ENCODE data around the gene KDELR1. TPM values are rescaled to one million over a fixed set of nuclear protein-coding genes. Genes with fewer than 3 reads are reported as not detected.

KDELR1 gene
- total and polyA plus RNA-seq, 2 donors (not counting 3 experiments of a cell fraction or from before 2014, with no cell fraction given) = 199 to 224 TPM

DNA sequence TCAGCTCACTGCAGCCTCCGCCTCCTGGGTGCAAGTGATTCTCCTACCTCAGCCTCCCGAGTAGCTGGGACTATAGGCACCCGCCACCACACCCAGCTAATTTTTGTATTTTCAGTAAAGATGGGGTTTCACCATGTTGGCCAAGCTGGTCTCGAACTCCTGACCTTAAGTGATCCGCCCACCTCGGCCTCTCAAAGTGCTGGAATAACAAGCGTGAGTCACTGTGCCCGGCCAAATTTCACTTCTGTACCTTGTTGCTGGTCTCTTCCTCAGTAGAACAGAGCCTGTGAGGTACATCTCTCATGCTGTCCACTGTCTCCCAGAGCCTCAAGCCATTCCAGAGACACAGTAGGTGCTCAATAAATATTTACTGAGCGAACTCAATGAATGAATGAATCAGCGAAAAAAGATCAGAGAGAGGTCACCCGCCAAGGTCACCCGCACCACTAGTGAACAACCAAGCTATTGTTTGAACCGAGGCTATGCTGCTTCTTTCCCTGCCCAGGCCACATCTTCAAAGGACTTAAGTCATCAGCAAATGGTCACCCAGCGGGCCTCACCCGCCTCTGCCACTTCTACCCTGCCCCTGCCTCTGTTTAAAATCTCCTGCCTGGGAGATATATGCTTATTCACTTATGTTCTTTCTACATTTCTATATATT lies 36.9 kb downstream of the KDELR1 start:
- Histone ChIP-seq H3K4me3 (replicated peaks in 1 of 3; ENCODE audit: insufficient read depth in 1 of 3, low read depth in 1 of 3, low read length in 3 of 3) (no peak overlapping the region), H3K79me2 (ENCODE audit: control insufficient read depth, insufficient read depth, low read length) (no peaks in the 10 kb centered on the region), H3K9me3 (replicated peaks; ENCODE audit: control insufficient read depth, insufficient read depth, low read length) (no peaks in the 10 kb centered on the region), H4K20me1 (replicated peaks; ENCODE audit: control insufficient read depth, extremely low read depth, insufficient read depth, low read length) (no peaks in the 10 kb centered on the region), H3K27ac (ENCODE audit: insufficient read depth, low read depth, low read length) (no peak overlapping the region), H3K4me1 (ENCODE audit: control insufficient read depth, extremely low read depth, insufficient read depth, low read length) (no peaks in the 10 kb centered on the region), H2AFZ (ENCODE audit: low read depth, low read length) (no peak overlapping the region), H3K9me1 (replicated peaks; ENCODE audit: control insufficient read depth, extremely low read depth, insufficient read depth, low read length) (no peaks in the 10 kb centered on the region), H3K9ac (replicated peaks; ENCODE audit: extremely low read depth, insufficient read depth, low read length) (no peak overlapping the region), H3K27me3 (ENCODE audit: control insufficient read depth in 2 of 2, insufficient read depth in 2 of 2, low read length in 2 of 2) (no peaks in the 10 kb centered on the region), H3K4me2 (ENCODE audit: insufficient read depth, low read length) (no peak overlapping the region), H3K36me3 (ENCODE audit: control insufficient read depth in 2 of 2, extremely low read depth in 1 of 2, insufficient read depth in 2 of 2, low read length in 2 of 2) (no peaks in the 10 kb centered on the region)
- dilution Hi-C loops (cut with MboI; ENCODE audit: extremely low pct_ligation_motif_present, low sequenced_read_pairs) (no loop called here), intact Hi-C loops (cut with micrococcal nuclease) (no loop called here)
- DNase-seq (ENCODE audit: low read depth, low spot score) (no peak), FAIRE-seq (no peak)
- no TSS peak for BruUV-seq (replicated peaks)
- CTCF ChIA-PET = interaction anchor here (1.2 kb wide), 1 partner anchor 20 kb away, joined by 3 read pairs; no protein-coding TSS in a partner anchor
- TF ChIP-seq POLR2AphosphoS5 (IDR thresholded peaks at IDR 0.05; ENCODE audit: insufficient read depth, low read depth, low read length) (no peak), FOS (IDR thresholded peaks at IDR 0.05; ENCODE audit: borderline replicate concordance, insufficient read depth, low read length) (no peak), CTCF (IDR thresholded peaks at IDR 0.05; ENCODE audit: extremely low read depth in 1 of 2, insufficient read depth in 1 of 2, low read depth in 1 of 2, low read length in 2 of 2) (no peak), POLR2A (IDR thresholded peaks at IDR 0.05; ENCODE audit: low read depth, low read length) (no peak), MYC (IDR thresholded peaks at IDR 0.05; ENCODE audit: low read depth, low read length) (no peak), JUN (IDR thresholded peaks at IDR 0.05; ENCODE audit: borderline replicate concordance, insufficient read depth, insufficient read length, low read depth) (no peak), GATA2 (IDR thresholded peaks at IDR 0.05; ENCODE audit: insufficient read depth, insufficient read length, low read depth, low read length) (no peak), EZH2 (IDR thresholded peaks at IDR 0.05; ENCODE audit: borderline replicate concordance, low read depth, low read length, severe bottlenecking) (no peak)
- TF ChIP-seq, protein P1, sequence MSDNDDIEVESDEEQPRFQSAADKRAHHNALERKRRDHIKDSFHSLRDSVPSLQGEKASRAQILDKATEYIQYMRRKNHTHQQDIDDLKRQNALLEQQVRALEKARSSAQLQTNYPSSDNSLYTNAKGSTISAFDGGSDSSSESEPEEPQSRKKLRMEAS (IDR thresholded peaks at IDR 0.05; ENCODE audit: insufficient read depth, insufficient read length) = no peak
- POLR2A ChIA-PET = no interaction called here
